ENCODE results near the gene WDR35.

DNA sequence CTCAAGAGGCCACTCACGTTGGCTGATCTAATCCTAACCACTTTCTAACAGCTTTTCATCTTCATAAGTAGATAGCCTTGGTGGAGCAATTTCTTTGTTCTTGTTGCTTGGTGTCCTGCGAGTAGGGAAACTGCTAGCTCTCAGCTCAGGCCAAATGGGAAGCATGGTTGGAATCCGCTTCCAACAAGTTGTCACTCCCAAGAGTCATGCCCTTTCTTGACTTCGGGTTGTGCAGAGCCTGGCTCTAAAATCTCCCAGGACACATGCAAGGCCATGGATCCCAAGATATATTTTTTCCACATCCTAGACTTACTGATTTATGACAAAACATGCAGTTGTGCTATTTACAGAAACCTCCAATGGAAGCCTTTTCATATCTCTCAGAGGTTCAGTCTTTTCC is 29.8 kb upstream of the WDR35 start:
- no peak for TF ChIP-seq CTCF (conservative IDR thresholded peaks at IDR 0.05; ENCODE audit: low read depth, low read length)
- no peak for TF ChIP-seq EZH2 (IDR thresholded peaks at IDR 0.05; ENCODE audit: borderline replicate concordance, low read depth, low read length, poor library complexity, severe bottlenecking)

Measured in A673 (cell line).